CD14-positive monocyte (primary cell): ENCODE measurements around the gene WHRN. TPM values are rescaled to one million over a fixed set of nuclear protein-coding genes. Genes with fewer than 3 reads are reported as not detected.
A peak's percentile ranks its signal among the peaks of the same experiment; 100 is the strongest.

Source experiments
- DNase-seq, 3 donors: peaks; one replicate each; pipeline ENCODE4 v3.0.0-alpha.2; 2011 to 2022
- H2AFZ ChIP-seq: 2 replicates; pipeline ENCODE4 v1.6.0; 2012; ENCODE audit warnings: mild to moderate bottlenecking, low read depth, low read length, inconsistent platforms; ENCODE audit not compliant: insufficient read depth, poor library complexity, severe bottlenecking
- H3K27ac ChIP-seq, 2 donors: 1 replicate in 1 of 2; 2 replicates in 1 of 2; pipeline ENCODE4 v1.5.1; 2012 to 2013; ENCODE audit warnings: low read length in 2 of 2, control low read depth in 1 of 2, inconsistent platforms in 1 of 2, low read depth in 1 of 2, mild to moderate bottlenecking in 1 of 2
- H3K27me3 ChIP-seq, 2 donors: one replicate each; pipeline versions ENCODE4 v1.6.0 to v1.6.1; 2011 to 2013; ENCODE audit warnings: low read length in 2 of 2; ENCODE audit not compliant: control insufficient read depth in 2 of 2, insufficient read depth in 2 of 2
- H3K36me3 ChIP-seq, 2 donors: replicated peaks in 1 of 2; 1 replicate in 1 of 2; 2 replicates in 1 of 2; pipeline versions ENCODE4 v1.5.1 to v1.6.1; 2012 to 2013; ENCODE audit warnings: low read length in 2 of 2, control low read depth in 1 of 2, inconsistent platforms in 1 of 2, mild to moderate bottlenecking in 1 of 2; ENCODE audit not compliant: insufficient read depth in 2 of 2, control insufficient read depth in 1 of 2
- H3K4me1 ChIP-seq, 2 donors: 1 replicate in 1 of 2; 2 replicates in 1 of 2; pipeline versions ENCODE4 v1.5.1 to v1.6.1; 2012 to 2013; ENCODE audit warnings: low read length in 2 of 2, control low read depth in 1 of 2, inconsistent platforms in 1 of 2, mild to moderate bottlenecking in 1 of 2, moderate library complexity in 1 of 2; ENCODE audit not compliant: insufficient read depth in 2 of 2, control insufficient read depth in 1 of 2
- H3K4me2 ChIP-seq: replicated peaks from 2 replicates; pipeline ENCODE3; 2012; ENCODE audit warnings: low read length, moderate library complexity, mild to moderate bottlenecking; ENCODE audit not compliant: poor library complexity, severe bottlenecking; ENCODE audit errors: extremely low read depth
- H3K4me3 ChIP-seq, 3 experiments: fragments of 200-600 bp in 1 of 3; sonication (generic) in 1 of 3; replicated peaks in 1 of 3; 1 replicate in 2 of 3; 2 replicates in 1 of 3; pipeline ENCODE4 v1.5.1; 2011 to 2013; ENCODE audit warnings: low read length in 3 of 3, mild to moderate bottlenecking in 3 of 3, control low read depth in 2 of 3, low read depth in 2 of 3, inconsistent platforms in 1 of 3, moderate library complexity in 1 of 3
- H3K79me2 ChIP-seq: 2 replicates; pipeline ENCODE4 v1.6.0; 2012; ENCODE audit warnings: mild to moderate bottlenecking, control low read depth, inconsistent platforms, low read length, moderate library complexity; ENCODE audit not compliant: insufficient read depth
- H3K9ac ChIP-seq: 2 replicates; pipeline ENCODE4 v1.6.0; 2017; ENCODE audit warnings: low read length, mild to moderate bottlenecking; ENCODE audit not compliant: insufficient read depth, poor library complexity, severe bottlenecking
- H3K9me3 ChIP-seq, 2 donors: replicated peaks in 1 of 2; 1 replicate in 1 of 2; 2 replicates in 1 of 2; pipeline versions ENCODE4 v1.5.1 to v1.6.1; 2012 to 2013; ENCODE audit warnings: low read length in 2 of 2, control low read depth in 1 of 2; ENCODE audit not compliant: control insufficient read depth in 1 of 2, insufficient read depth in 1 of 2
- H4K20me1 ChIP-seq: 2 replicates; pipeline ENCODE4 v1.6.0; 2012; ENCODE audit warnings: mild to moderate bottlenecking, low read length, control low read depth, moderate library complexity; ENCODE audit not compliant: insufficient read depth
- H3K27ac Mint-ChIP-seq, 7 donors: one replicate each; pipeline ENCODE4 v1.8.0; 2020; ENCODE audit warnings: mild to moderate bottlenecking in 7 of 7, mixed read lengths in 7 of 7, moderate library complexity in 6 of 7, inconsistent platforms in 2 of 7
- H3K27me3 Mint-ChIP-seq, 3 donors: one replicate each; pipeline ENCODE4 v1.8.0; 2021 to 2022; ENCODE audit warnings: low read depth in 3 of 3, mild to moderate bottlenecking in 3 of 3, mixed read lengths in 3 of 3, moderate library complexity in 3 of 3, inconsistent platforms in 1 of 3
- H3K36me3 Mint-ChIP-seq, 2 donors: one replicate each; pipeline ENCODE4 v1.8.0; 2020; ENCODE audit warnings: mixed read lengths in 2 of 2, inconsistent platforms in 1 of 2, mild to moderate bottlenecking in 1 of 2
- H3K4me1 Mint-ChIP-seq: one replicate; pipeline ENCODE4 v1.8.0; 2020; ENCODE audit warnings: mild to moderate bottlenecking, mixed read lengths
- H3K4me3 Mint-ChIP-seq, 2 donors: one replicate each; pipeline ENCODE4 v1.8.0; 2020; ENCODE audit warnings: mild to moderate bottlenecking in 2 of 2, mixed read lengths in 2 of 2, moderate library complexity in 1 of 2
- H3K9me3 Mint-ChIP-seq, 7 donors: one replicate each; pipeline ENCODE4 v1.8.0; 2020 to 2022; ENCODE audit warnings: mixed read lengths in 7 of 7, mild to moderate bottlenecking in 6 of 7, moderate library complexity in 6 of 7, inconsistent platforms in 2 of 7
- WGBS: methylation state at CpG from one replicate; pipeline ENCODE4 v1.1.5; 2013; ENCODE audit warnings: missing lambda C conversion rate; ENCODE audit not compliant: insufficient coverage; 5-methylcytosine and 5-hydroxymethylcytosine counted together
- intact Hi-C, 2 donors: fragments of 100-400 bp; cut with micrococcal nuclease; formaldehyde crosslinking; loops; one replicate each; pipeline versions ENCODE4 v1.15.0 to v1.15.1; 2023
- polyA plus RNA-seq, 3 donors: library from polyadenylated mRNA; depleted of rRNA in 1 of 3; unstranded in 2 of 3; stranded (reverse) in 1 of 3; fragments of 300-500 nt in 2 of 3; fragments of >200 nt in 1 of 3; fragmentation: Illumina TruSeq in 2 of 3; gene quantifications; 1 replicate in 2 of 3; 2 replicates in 1 of 3; pipeline ENCODE4 v1.2.3, GENCODE V29; 2012 to 2021
- TF ChIP-seq, protein P1 (sequence below): fragments of 200-600 bp; IDR thresholded peaks from one replicate; pipeline ENCODE4 v1.8.0; 2022; ENCODE audit warnings: antibody characterized with exemption, mild to moderate bottlenecking

The WHRN gene
- polyA plus RNA-seq, 3 donors = 0.13 to 0.59 (median 0.30) TPM

DNA sequence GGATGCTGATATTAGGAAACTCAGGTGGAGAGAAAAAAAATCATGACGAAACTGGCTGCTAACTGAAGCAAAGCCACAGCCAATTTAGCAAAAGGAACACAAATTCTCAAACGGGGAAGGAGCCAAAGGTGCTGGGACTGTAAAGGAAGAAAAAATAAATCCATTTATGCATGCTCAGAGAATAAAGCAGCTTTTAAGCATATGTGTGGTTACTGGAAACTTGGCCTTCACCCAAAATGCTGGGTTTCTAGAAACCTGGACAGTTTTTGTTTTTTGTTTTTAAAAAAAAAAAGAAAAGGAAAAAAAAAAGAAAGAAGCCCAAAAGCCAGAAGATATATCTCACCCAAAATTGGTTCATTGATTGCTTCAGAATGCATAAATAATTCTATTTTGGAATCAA lies 8.0 kb downstream of the WHRN start:
- Histone ChIP-seq H2AFZ (no peak overlapping the region), H3K36me3 (no peaks in the 10 kb centered on the region), H3K27me3 (peaks cover 0 to 19% of the 10 kb centered on the region in 2 donors), H3K4me3 (no peak overlapping the region), H3K4me2 (no peak overlapping the region), H3K9me3 (no peaks in the 10 kb centered on the region), H4K20me1 (no peaks in the 10 kb centered on the region), H3K79me2 (no peaks in the 10 kb centered on the region), H3K9ac (no peak overlapping the region), H3K4me1 (no peaks in the 10 kb centered on the region), H3K27ac (no peak overlapping the region)
- no peak for DNase-seq
- no peak overlapping the region for H3K4me3 Mint-ChIP-seq
- no CpG with 5 or more reads among the region's 2 CpGs for WGBS
- intact Hi-C loops = loop anchor here in 1 of 2 donors (10.0 kb wide), 1 partner anchor 152 kb away; no protein-coding TSS in a partner anchor
- H3K36me3 Mint-ChIP-seq = no peaks in the 10 kb centered on the region
- TF ChIP-seq, protein P1, sequence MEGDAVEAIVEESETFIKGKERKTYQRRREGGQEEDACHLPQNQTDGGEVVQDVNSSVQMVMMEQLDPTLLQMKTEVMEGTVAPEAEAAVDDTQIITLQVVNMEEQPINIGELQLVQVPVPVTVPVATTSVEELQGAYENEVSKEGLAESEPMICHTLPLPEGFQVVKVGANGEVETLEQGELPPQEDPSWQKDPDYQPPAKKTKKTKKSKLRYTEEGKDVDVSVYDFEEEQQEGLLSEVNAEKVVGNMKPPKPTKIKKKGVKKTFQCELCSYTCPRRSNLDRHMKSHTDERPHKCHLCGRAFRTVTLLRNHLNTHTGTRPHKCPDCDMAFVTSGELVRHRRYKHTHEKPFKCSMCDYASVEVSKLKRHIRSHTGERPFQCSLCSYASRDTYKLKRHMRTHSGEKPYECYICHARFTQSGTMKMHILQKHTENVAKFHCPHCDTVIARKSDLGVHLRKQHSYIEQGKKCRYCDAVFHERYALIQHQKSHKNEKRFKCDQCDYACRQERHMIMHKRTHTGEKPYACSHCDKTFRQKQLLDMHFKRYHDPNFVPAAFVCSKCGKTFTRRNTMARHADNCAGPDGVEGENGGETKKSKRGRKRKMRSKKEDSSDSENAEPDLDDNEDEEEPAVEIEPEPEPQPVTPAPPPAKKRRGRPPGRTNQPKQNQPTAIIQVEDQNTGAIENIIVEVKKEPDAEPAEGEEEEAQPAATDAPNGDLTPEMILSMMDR = no peak
- H3K27ac Mint-ChIP-seq = no peak overlapping the region
- peaks cover 0 to 3% (median 0%) of the 10 kb centered on the region in 7 donors for H3K9me3 Mint-ChIP-seq
- no peaks in the 10 kb centered on the region for H3K4me1 Mint-ChIP-seq
- peaks cover 11 to 20% (median 14%) of the 10 kb centered on the region in 3 donors for H3K27me3 Mint-ChIP-seq

DNA sequence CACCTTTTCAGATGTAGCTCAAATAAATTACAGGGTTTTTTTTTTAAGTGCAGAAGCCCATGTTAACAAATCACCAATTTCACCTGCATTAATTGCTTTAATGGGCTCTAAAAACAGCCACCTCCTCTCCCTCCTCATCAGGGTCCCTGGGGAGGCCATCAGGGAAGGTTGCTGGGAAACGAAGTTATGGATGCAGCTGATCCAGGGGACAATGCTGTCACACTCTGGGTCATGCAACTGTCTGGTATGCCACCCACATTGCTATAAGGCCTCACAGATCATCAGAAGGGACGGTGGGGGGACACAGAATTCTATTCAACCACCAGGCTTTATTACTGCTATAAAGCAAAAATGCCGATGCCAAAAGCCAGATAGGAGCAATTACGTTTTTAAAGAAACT lies 9.3 kb downstream of the WHRN start:
- TF ChIP-seq, protein P1 = no peak
- Histone ChIP-seq H3K27ac (no peak overlapping the region), H4K20me1 (no peaks in the 10 kb centered on the region), H3K9ac (no peak overlapping the region), H3K4me1 (no peaks in the 10 kb centered on the region), H3K9me3 (no peaks in the 10 kb centered on the region), H3K4me3 (no peak overlapping the region), H3K36me3 (no peaks in the 10 kb centered on the region), H3K27me3 (peaks cover 0 to 13% of the 10 kb centered on the region in 2 donors), H3K79me2 (no peaks in the 10 kb centered on the region), H3K4me2 (no peak overlapping the region), H2AFZ (no peak overlapping the region)
- intact Hi-C loops = loop anchor here in 1 of 2 donors (10.0 kb wide), 1 partner anchor 151 kb away; no protein-coding TSS in a partner anchor
- Mint-ChIP-seq H3K27me3 (peaks cover 6 to 13% (median 10%) of the 10 kb centered on the region in 3 donors), H3K36me3 (no peaks in the 10 kb centered on the region), H3K27ac (peak overlapping the region in 1 of 7 donors; percentile 37), H3K9me3 (peaks cover 0 to 3% (median 0%) of the 10 kb centered on the region in 7 donors), H3K4me1 (no peaks in the 10 kb centered on the region), H3K4me3 (no peak overlapping the region)
- WGBS = no CpG with 5 or more reads among the region's 4 CpGs
- DNase-seq = no peak
